ENCODE measurements around the gene NPIPA7.
"Not testable (repeated sequence)": the region's sequence is repeated elsewhere in the genome, so short reads cannot be mapped to it uniquely, and the experiment has no call there.

NPIPA7 gene

DNA sequence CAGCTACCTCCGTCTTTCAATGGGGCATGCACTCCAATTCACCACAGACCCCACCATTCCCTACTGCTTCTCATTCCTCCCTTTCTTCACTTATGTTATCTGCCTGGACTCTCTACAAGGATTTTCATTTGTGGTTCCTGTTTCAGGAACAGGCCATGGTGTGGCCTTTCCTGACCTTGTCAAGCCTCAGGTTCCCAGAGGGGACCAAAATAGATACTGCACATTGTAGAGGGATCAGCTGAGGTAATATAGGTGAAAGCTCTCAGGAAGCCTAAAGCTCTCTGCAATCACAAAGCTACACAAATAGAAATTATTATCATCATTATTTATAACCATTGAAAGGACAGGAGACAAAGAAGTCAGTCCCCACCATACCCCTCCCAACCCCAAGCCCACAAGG, 41.6 kb downstream of the NPIPA7 start:
- H3K9me3 ChIP-seq (ENCODE audit: control insufficient read depth, low read length); H3K27ac ChIP-seq (ENCODE audit: low read depth, low read length, severe bottlenecking); H3K4me3 ChIP-seq (ENCODE audit: extremely low read depth, insufficient read depth, low read length, poor library complexity, severe bottlenecking); H3K4me1 ChIP-seq (ENCODE audit: control insufficient read depth, insufficient read depth, low read length, poor library complexity, severe bottlenecking); H3K36me3 ChIP-seq (ENCODE audit: control insufficient read depth, insufficient read depth, low read length): not testable (repeated sequence)
- WGBS, 2 experiments (ENCODE audit: insufficient coverage in 2 of 2), result no CpG with 5 or more reads among the region's 1 CpG

- not testable (repeated sequence) for H3K4me1 ChIP-seq (ENCODE audit: control insufficient read depth, insufficient read depth, low read length, poor library complexity, severe bottlenecking); H3K9me3 ChIP-seq (ENCODE audit: control insufficient read depth, low read length); H3K27ac ChIP-seq (ENCODE audit: low read depth, low read length, severe bottlenecking); H3K36me3 ChIP-seq (ENCODE audit: control insufficient read depth, insufficient read depth, low read length); H3K4me3 ChIP-seq (ENCODE audit: extremely low read depth, insufficient read depth, low read length, poor library complexity, severe bottlenecking)
- no CpG with 5 or more reads among the region's 2 CpGs for WGBS, 2 experiments (ENCODE audit: insufficient coverage in 2 of 2)
Observed at GRCh38 chr16:16425146-16425545, 46.2 kb downstream of the NPIPA7 start.

DNA sequence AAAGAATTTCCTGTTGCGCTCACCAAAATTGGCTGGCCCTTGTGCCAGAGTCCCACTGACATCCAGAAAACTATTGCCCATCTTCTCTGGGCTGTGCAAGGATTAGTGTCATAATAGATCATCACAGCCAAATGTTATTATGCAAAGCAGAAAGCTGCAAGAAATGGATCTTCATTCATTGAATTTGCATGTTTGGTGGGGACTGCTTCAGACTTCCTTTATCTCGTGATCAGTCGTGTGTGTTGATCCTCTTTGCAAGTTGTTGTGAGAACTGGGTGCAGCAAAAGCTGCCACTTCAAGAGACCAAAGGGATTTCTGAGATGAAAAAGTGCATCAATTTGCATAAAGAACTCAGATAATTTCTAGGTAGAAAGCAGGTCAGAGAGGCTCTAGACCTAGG, 52.2 kb downstream of the NPIPA7 start:
- not testable (repeated sequence) for H3K4me3 ChIP-seq (ENCODE audit: extremely low read depth, insufficient read depth, low read length, poor library complexity, severe bottlenecking); H3K27ac ChIP-seq (ENCODE audit: low read depth, low read length, severe bottlenecking); H3K9me3 ChIP-seq (ENCODE audit: control insufficient read depth, low read length); H3K4me1 ChIP-seq (ENCODE audit: control insufficient read depth, insufficient read depth, low read length, poor library complexity, severe bottlenecking); H3K36me3 ChIP-seq (ENCODE audit: control insufficient read depth, insufficient read depth, low read length)
- WGBS, 2 experiments (ENCODE audit: insufficient coverage in 2 of 2), result no CpG with 5 or more reads among the region's 3 CpGs

- not testable (repeated sequence) for H3K36me3 ChIP-seq (ENCODE audit: control insufficient read depth, insufficient read depth, low read length); H3K9me3 ChIP-seq (ENCODE audit: control insufficient read depth, low read length); H3K4me3 ChIP-seq (ENCODE audit: extremely low read depth, insufficient read depth, low read length, poor library complexity, severe bottlenecking); H3K4me1 ChIP-seq (ENCODE audit: control insufficient read depth, insufficient read depth, low read length, poor library complexity, severe bottlenecking); H3K27ac ChIP-seq (ENCODE audit: low read depth, low read length, severe bottlenecking)
- no CpG with 5 or more reads among the region's 3 CpGs for WGBS, 2 experiments (ENCODE audit: insufficient coverage in 2 of 2)
Observed at GRCh38 chr16:16434711-16435110, 55.8 kb downstream of the NPIPA7 start.

DNA sequence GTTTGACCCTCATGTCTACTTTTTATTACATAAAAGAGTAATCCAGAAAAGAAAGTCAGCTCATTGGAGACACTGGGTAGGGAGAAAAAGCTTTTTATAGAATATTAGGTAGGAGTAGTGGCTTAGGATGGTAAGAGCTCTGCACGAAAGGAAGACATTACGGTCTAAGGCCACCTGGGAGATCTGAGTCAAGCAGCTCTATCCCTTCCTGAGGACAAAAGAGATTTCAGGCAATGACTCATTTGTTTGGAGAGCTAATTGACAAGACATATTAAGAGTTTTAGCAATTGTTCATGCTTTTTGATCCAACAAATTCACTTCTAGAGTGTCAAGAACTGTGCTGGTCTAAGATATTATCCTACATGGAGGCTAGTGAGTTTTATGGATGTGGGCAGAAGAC, 62.5 kb downstream of the NPIPA7 start:
- not testable (repeated sequence) for H3K4me1 ChIP-seq (ENCODE audit: control insufficient read depth, insufficient read depth, low read length, poor library complexity, severe bottlenecking); H3K9me3 ChIP-seq (ENCODE audit: control insufficient read depth, low read length); H3K27ac ChIP-seq (ENCODE audit: low read depth, low read length, severe bottlenecking); H3K4me3 ChIP-seq (ENCODE audit: extremely low read depth, insufficient read depth, low read length, poor library complexity, severe bottlenecking); H3K36me3 ChIP-seq (ENCODE audit: control insufficient read depth, insufficient read depth, low read length)
- no CpG with 5 or more reads among the region's 2 CpGs for WGBS, 2 experiments (ENCODE audit: insufficient coverage in 2 of 2)
